ENCODE results near the gene AFF3.

- TF ChIP-seq CTCF (optimal IDR thresholded peaks at IDR 0.05 in 1 of 3, IDR thresholded peaks at IDR 0.05 in 1 of 3, conservative IDR thresholded peaks at IDR 0.05 in 1 of 3; ENCODE audit: extremely low read depth in 1 of 3, insufficient read depth in 2 of 3, low read length in 3 of 3), result no peak
- no peak for TF ChIP-seq EZH2 (IDR thresholded peaks at IDR 0.05; ENCODE audit: low read length)
Observed at GRCh38 chr2:100017633-100018032, 124.8 kb downstream of the AFF3 start.

Measured in keratinocyte (primary cell).